HT-29 (cell line): Measurements from ENCODE around the gene ZNF549. TPM values are rescaled to one million over a fixed set of nuclear protein-coding genes. Genes with fewer than 3 reads are reported as not detected.

Experiments used
- DNase-seq: peaks from one replicate; pipeline ENCODE4 v3.0.0-alpha.2; 2015; ENCODE audit warnings: low spot score
- total RNA-seq: library from RNA; depleted of rRNA; stranded (reverse); fragments of >200 nt; shearing (Covaris generic); gene quantifications from 2 replicates; pipeline ENCODE4 v1.2.3, GENCODE V29; 2014; rRNA removed

ZNF549 gene
- total RNA-seq, 1 experiment from 2014 or later, result not detected

DNA sequence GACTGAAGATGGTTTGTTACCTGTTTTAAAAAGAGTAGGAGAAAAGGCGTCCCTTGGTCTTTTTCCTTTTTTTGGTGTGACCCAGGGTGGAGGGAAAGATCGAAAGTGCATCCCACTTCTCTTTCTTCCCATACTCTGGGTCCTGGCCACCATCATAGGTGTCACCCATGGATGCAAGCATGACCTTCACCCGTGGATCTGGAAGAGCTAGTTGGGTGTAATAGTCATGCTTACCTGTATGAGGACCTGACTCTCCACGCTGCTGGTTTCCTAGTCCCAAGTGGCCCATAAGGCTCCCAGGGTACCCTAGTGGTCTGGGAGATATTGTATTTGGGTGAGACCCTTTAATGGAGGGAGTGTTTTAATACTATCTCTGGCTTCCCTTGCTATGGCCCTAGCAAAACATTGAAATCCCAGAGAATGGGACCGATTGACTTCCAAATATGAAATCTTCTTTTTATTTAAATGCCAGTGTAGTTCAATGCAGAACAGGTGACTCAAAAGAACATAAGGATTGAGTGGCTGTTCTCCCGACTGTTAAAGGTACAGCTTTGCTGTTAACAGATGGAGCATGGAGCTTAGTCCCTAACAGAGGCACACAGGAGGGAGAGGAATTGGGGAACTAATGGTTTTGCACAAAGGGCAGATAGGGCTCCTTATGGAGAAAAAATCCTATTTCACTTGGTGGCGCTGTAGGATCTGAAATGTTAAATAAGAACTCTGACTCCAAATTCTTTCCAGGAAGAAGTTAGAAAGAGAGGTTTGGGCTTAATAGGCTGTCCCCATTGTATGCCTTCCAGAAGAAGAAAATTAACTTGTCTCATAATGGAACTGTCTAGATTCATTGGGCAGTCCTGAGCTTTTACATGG, 39.5 kb downstream of the ZNF549 start:
- peak; percentile 45 for DNase-seq

DNA sequence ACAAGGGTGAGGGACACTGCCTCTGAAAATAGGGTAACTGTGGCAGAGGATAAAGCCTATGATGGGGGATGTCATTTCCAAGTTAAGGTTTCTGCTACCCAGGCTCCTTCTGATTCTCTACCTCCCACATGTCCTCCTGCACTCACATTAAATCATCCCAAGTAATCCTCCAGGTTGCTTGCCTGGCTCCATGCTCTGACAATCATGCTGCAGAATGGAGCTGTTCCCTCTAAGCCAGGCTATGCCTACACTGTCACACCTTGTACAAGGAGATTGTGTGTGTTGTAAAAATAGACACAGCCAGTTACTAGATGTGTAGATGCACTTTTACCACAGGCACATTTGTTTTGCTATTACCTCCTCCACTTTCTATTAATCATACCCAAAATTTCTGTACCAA, 43.6 kb downstream of the ZNF549 start:
- DNase-seq, result no peak

DNA sequence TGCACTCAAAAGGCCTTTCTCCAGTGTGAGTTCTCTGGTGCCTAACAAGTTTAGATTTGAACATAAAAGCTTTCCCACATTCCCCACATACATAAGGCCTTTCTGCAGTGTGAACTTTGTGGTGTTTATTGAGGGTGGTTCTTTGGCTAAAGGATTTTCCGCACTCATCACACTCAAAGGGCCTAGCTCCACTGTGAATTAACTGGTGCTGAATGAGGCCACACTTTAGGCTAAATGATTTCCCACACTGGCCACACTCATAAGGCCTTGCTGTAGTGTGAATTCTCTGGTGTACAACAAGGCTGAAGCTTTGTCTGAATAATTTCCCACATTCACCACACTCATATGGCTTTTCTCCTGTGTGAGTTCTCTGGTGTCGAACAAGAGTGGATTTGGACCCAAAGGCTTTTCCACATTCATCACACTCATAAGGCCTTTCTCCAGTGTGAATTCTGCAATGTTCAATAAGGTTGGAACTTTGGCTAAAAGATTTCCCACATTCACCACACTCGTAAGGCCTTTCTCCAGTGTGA, 45.3 kb downstream of the ZNF549 start:
- DNase-seq, result no peak

DNA sequence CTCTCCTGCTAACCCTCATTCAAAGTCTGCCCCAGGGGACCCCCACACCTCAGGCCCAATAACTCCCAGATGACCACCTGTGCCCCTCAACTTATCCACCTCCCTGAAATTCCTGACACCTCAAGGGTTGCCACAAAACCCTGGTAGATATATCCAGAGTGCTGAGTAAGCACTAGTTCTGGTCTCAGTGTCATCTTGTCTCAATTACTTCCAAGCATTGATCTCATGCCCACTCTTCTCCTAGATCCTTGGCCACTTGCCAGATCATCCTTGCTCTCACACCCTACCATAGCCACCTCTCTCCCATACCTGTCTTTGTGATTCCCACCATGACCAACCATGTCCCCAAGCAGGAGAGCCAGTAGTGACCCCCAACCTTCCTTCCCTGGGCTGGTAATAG, 49.5 kb downstream of the ZNF549 start:
- no peak for DNase-seq

DNA sequence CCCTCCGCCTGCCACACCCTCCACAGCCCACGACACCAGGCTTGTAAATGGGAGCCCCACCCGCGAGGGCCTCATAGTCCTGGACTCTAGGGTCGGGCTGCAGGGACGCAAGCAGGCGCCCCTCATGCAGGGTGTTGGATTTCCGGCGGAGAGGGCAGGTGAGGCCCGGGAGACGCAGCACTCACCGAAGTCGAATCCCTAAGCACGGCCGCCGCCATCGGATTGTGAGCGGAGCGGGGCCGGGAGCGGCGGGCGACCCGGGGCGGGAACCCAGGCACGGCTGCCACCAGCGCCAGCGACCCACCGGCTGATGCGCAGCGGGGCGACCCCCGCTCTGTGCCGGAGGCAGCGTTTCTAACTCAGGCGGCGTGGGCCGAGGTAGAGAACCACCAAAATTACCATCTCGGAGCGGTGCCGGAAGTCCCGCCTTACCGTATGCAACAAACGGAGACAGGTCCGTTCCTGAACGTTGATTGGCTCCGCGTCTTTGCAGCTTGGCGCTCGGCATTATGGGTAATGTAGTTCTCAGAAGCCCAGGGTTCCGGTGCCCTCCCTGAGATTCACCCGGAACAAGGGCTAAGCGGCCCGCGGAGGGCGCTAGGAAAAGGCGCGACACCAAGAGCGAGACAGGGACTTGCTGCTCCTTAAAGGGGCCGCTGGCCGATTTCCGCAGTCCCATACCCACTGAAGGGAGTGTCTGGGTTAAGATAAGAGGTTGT, 51.5 kb downstream of the ZNF549 start, which contains the start of gene ZNF416:
Gene ZNF416, minus strand, starts transcription at position 425 of the 719 bp plus-strand sequence. Its CDS starts 207 bp downstream, at position 218.
- peak; percentile 100 for DNase-seq

DNA sequence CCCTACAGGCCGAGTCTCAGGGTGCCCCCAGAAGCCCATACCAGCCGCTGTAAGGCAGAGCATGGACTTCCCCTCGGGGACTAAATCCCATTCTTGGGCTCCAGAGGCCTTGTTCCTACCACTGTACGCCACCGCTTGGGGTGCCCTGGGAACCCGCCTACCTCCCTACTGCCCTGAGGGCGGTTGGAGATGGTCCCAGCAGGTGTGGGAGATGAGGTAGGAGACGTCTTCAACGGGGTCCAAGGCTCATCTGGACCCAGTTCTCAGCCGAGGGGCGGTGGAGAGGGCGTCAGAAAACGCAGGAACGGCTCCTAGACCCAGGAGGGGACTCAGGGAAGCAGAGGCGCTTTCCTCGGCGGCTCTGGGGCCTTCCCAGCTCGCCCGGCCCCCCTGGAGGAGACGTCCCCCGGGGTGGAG, 56.0 kb downstream of the ZNF549 start:
- DNase-seq, result no peak

DNA sequence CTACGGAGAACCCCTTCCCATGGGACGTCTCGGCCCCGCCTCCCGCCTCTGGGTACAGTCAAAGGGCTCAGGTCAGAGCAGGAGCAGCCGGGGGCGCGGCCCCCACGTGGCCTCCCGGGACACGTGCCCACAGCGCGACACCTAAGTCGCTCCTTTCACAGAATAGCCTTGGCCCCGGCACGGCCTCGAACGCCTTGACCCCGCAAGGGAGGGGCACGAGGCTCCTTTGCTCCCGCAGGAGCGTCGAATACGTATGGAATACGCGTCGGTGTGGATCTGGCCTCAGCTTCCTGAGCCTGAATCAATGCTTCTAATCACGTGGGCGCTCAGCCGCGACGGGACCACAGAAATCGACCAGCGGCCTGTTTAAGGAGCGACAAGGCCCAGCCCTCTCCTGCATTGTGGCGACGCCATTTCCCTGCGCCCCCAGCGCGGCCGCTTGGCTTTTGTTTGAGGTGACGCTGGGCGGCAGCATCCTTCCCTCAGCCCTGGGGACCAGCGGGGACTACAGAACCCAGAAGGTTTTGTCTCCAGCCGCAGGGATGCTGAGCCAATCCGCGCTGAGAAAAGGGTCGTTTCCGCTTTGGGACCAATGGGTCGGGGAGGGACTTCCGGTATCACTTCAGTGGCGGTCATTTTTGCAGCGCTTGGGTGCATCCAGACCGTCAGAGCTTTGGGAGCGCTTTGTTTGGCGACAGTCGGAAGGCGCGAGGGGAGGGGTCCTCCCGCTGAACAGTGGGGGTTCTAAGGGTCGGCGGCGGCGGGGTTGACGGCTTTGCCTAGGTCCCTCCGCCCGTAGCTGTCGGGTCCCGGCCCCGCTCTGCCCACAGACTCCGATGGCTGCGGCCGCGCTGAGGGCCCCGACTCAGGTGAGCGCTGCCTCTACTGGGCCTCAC, 56.6 kb downstream of the ZNF549 start, which contains the start of gene ZIK1:
Gene ZIK1, plus strand, starts transcription at position 625 of the 896 bp plus-strand sequence. Its CDS starts 212 bp downstream, at position 837.
- no peak for DNase-seq

DNA sequence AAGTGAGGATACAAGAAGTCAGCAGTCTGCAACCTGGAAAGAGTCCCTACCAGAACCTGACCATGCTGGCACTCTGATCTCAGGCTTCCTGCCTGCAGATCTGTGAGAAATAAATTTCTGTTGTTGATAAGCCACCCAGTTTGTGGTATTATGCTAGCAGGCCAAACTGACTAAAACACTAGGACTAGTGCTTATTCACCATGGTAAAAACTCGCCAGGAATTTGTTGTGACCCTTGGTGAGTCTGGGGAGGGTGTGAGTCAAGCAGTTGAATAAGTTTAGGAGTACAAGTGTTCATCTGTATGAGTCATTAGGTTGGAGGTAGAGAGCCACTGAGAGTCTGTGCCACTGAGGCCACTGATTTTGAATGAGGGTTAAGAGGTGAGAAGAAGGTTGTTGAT, 60.4 kb downstream of the ZNF549 start:
- DNase-seq, result no peak

DNA sequence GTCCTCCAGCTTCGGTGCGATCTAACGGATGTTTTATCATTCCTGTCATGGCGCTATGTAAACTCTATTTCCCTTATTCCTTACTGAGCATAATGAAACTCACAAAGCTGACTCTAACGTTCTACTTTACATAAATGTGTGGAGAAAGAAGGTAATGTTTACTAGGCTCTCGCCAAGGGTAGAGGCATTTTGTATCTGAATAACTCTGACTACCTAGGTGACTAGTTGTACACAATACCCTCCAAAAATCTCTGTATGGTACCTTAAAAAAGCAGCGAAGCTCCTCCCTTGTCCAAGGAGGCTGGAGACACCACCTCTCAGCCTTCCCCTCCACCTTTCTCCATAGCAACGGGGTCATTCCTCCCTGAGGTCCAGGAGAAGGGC, 72.2 kb downstream of the ZNF549 start:
- no peak for DNase-seq

DNA sequence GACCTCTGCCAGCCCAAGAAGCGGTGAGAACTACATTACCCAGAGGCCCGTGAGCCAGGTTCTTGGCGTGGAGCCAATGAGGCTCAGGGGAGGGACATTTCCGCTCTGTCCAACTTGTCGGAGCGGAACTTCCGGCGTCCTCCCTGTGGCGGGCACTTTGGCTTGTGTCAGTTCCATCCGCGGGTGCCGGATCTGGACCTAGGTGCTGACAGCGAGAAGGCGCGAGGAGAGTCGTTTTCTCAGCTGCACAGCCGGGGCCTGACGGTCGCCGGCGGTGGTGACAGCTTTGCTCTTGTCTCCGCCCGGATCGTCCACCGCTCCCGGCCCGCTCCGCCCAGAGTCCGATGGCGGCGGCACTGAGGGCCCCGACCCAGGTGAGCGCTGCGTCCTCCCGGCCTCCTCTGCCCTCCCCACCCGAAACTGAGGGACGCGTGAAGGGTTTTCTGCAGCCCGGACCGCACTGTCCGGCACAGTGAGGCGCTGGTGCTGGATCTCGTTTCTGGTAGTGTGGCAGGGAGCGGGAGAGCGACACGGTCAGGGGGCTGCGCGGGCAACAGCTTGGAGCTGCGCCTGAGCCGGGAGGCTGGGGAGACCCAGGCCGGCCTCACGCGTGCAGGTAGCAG, 72.7 kb downstream of the ZNF549 start, which contains the start of gene ZNF530:
Gene ZNF530, plus strand, starts transcription at position 125 of the 623 bp plus-strand sequence. CDS start 4,461 bp downstream, outside the sequence.
- peak; percentile 87 for DNase-seq

DNA sequence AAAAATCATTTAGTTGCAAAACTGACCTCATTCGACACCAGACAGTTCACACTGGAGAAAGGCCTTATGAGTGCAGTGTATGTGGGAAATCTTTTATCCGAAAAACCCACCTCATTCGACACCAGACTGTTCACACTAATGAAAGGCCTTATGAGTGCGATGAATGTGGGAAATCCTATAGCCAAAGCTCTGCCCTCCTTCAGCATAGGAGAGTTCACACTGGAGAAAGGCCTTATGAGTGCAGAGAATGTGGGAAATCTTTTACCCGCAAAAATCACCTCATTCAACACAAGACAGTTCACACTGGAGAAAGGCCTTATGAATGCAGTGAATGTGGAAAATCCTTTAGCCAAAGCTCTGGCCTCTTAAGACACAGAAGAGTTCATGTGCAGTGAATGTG, 79.8 kb downstream of the ZNF549 start:
- no peak for DNase-seq

Other genes starting within 250 kb of the ZNF549 start
- gene ZNF460, start 246.9 kb upstream of the ZNF549 start, total RNA-seq, result 59.1 and 59.9 TPM in 2 replicates
- 5.6 and 6.2 TPM in 2 replicates for gene ZNF543, start 206.9 kb upstream of the ZNF549 start, total RNA-seq
- not detected in 2 replicates for gene ZNF304, start 176.1 kb upstream of the ZNF549 start, total RNA-seq
- 8.0 and 13.8 TPM in 2 replicates for gene TRAPPC2B, start 163.8 kb upstream of the ZNF549 start, total RNA-seq
- gene ZNF547, start 163.8 kb upstream of the ZNF549 start, total RNA-seq, result 1.0 and 3.2 TPM in 2 replicates
- 10.2 and 12.2 TPM in 2 replicates for gene ZNF548, start 137.5 kb upstream of the ZNF549 start, total RNA-seq
- gene ZNF17, start 116.2 kb upstream of the ZNF549 start, total RNA-seq, result 4.7 and 7.2 TPM in 2 replicates
- gene ZNF749, start 92.0 kb upstream of the ZNF549 start, total RNA-seq, result 22.9 and 27.6 TPM in 2 replicates
- 0.08 TPM in 1 of 2 replicates, not detected in the other for gene VN1R1, start 70.2 kb upstream of the ZNF549 start, total RNA-seq
- gene ZNF772, start 49.8 kb upstream of the ZNF549 start, total RNA-seq, result 0.28 and 0.31 TPM in 2 replicates
- 8.1 and 19.3 TPM in 2 replicates for gene ZNF419, start 39.6 kb upstream of the ZNF549 start, total RNA-seq
- 5.3 and 5.5 TPM in 2 replicates for gene ZNF773, start 27.4 kb upstream of the ZNF549 start, total RNA-seq
- gene ZNF550, start 32.5 kb downstream of the ZNF549 start, total RNA-seq, result 1.1 and 6.1 TPM in 2 replicates
- gene ZNF416, start 51.6 kb downstream of the ZNF549 start, total RNA-seq, result 2.5 and 3.1 TPM in 2 replicates
- 0.23 TPM in 1 of 2 replicates, not detected in the other for gene ZIK1, start 56.8 kb downstream of the ZNF549 start, total RNA-seq
- gene ZNF530, start 72.5 kb downstream of the ZNF549 start, total RNA-seq, result 2.7 and 5.7 TPM in 2 replicates
- gene ZNF134, start 86.9 kb downstream of the ZNF549 start, total RNA-seq, result not detected in 2 replicates
- gene ZNF211, start 105.8 kb downstream of the ZNF549 start, total RNA-seq, result 2.7 and 8.1 TPM in 2 replicates
- not detected in 2 replicates for gene ZSCAN4, start 141.6 kb downstream of the ZNF549 start, total RNA-seq
- gene ZNF551, start 154.6 kb downstream of the ZNF549 start, total RNA-seq, result 25.5 and 26.5 TPM in 2 replicates
- gene ZNF154, start 181.8 kb downstream of the ZNF549 start, total RNA-seq, result 0.05 TPM in 1 of 2 replicates, not detected in the other
- gene ZNF671, start 200.3 kb downstream of the ZNF549 start, total RNA-seq, result not detected in 2 replicates
- gene ZNF776, start 219.5 kb downstream of the ZNF549 start, total RNA-seq, result 11.4 and 14.6 TPM in 2 replicates
- 18.3 and 18.5 TPM in 2 replicates for gene ZNF586, start 242.3 kb downstream of the ZNF549 start, total RNA-seq